HL-60 (cell line): ENCODE data around the gene OR5AC2.

Experiments used
- DNase-seq, 2 experiments: peaks; one replicate each; pipeline ENCODE4 v3.0.0-alpha.2; 2010 to 2020; ENCODE audit warnings: low read depth in 1 of 2, low spot score in 1 of 2
- H3K27ac ChIP-seq: fragments of 250-450 bp; sonication (Bioruptor Pico); replicated peaks from 2 replicates; pipeline ENCODE4 v1.5.1; 2020; ENCODE audit warnings: mild to moderate bottlenecking, moderate library complexity
- H3K27me3 ChIP-seq: fragments of 250-450 bp; sonication (Bioruptor Pico); 2 replicates; pipeline ENCODE4 v1.5.1; 2021; ENCODE audit warnings: mild to moderate bottlenecking, moderate library complexity; ENCODE audit not compliant: insufficient read depth, poor library complexity, severe bottlenecking
- H3K4me3 ChIP-seq: replicated peaks from 2 replicates; pipeline ENCODE4 v1.5.1; 2011; ENCODE audit warnings: mild to moderate bottlenecking, control low read depth, low read length; ENCODE audit not compliant: insufficient read depth
- CTCF ChIP-seq: IDR thresholded peaks from one replicate; pipeline ENCODE4 v1.5.1; 2011; ENCODE audit warnings: low read length, control low read depth, inconsistent platforms; ENCODE audit not compliant: insufficient read depth
- GABPA ChIP-seq: IDR thresholded peaks from 2 replicates; pipeline ENCODE4 v1.6.1; 2012; ENCODE audit warnings: low read depth
- POLR2AphosphoS5 ChIP-seq: IDR thresholded peaks from 2 replicates; pipeline ENCODE4 v1.6.1; 2012; ENCODE audit warnings: low read depth
- REST ChIP-seq: IDR thresholded peaks from 2 replicates; pipeline ENCODE4 v1.6.1; 2012; ENCODE audit warnings: low read depth; ENCODE audit not compliant: insufficient replicate concordance
- SPI1 ChIP-seq: IDR thresholded peaks from 2 replicates; pipeline ENCODE4 v1.6.1; 2012; ENCODE audit warnings: low read depth, mild to moderate bottlenecking, borderline replicate concordance

OR5AC2 gene

GRCh38 chr3:98115717-98116116, 28.7 kb downstream of the OR5AC2 start:
- Histone ChIP-seq H3K4me3 (no peak overlapping the region), H3K27me3 (no peaks in the 10 kb centered on the region), H3K27ac (no peak overlapping the region)
- DNase-seq = no peak
- TF ChIP-seq REST = no peak
- no peak for TF ChIP-seq GABPA
- no peak for TF ChIP-seq POLR2AphosphoS5
- TF ChIP-seq CTCF = no peak
- TF ChIP-seq SPI1 = no peak

DNA sequence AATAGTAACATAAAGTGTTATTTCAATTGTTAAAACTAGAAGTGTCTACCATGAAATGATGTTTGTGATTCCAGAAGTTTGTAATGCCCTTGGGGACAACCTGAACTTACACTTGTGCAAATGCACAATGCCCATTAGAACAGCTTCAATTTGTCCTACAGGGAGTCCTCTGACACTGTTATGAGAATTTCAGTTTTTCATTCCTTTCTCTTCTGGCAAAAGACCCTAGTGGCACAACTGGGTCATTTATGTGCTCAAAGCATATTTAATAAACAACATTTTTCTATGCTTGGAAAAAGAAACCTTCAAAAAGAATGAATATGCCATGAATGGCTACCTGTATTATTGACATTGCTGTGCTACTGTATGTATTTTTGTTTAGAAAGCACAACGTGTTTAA, 43.4 kb downstream of the OR5AC2 start, which contains the start of gene OR5H1:
TSS of gene OR5H1 (plus strand) at position 301 of the 400 bp plus-strand sequence. CDS start 1,977 bp downstream, outside the sequence.
- TF ChIP-seq REST (no peak), GABPA (no peak)
- Histone ChIP-seq H3K27ac (no peak within 1 kb of the TSS), H3K27me3 (no peaks in the 10 kb centered on the region)

DNA sequence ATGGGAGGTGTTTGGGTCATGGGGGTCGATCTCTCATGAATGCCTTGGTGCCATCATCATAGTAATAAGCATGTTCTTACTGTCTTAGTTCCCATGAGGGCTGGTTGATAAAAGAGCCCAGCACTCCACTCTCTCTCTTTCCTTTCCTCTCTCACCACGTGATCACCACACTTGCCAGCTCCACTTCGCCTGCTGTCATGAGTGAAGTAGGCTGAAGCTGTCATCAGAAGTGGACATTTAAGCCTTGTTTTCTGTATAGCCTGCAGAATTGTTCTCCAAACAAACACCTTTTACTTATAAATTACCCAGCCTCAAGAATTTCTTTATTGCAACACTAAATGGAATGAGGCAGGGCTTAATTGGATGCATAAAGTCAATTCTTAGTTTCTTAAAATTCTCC, 49.7 kb downstream of the OR5AC2 start:
- no peak for DNase-seq
- Histone ChIP-seq H3K27ac (no peak overlapping the region), H3K4me3 (no peak overlapping the region), H3K27me3 (no peaks in the 10 kb centered on the region)
- TF ChIP-seq REST (no peak), SPI1 (no peak)

More for the DNA sequence above, 43.4 kb downstream of the OR5AC2 start, which contains the start of gene OR5H1:
- no peak for DNase-seq
- H3K4me3 ChIP-seq = no peak within 1 kb of the TSS
